SW480 (cell line): Measurements from ENCODE around the gene NCK1.

Experiments
- DNase-seq: peaks from one replicate; pipeline ENCODE4 v3.0.0-alpha.2; 2016; ENCODE audit warnings: low spot score

Gene NCK1

DNA sequence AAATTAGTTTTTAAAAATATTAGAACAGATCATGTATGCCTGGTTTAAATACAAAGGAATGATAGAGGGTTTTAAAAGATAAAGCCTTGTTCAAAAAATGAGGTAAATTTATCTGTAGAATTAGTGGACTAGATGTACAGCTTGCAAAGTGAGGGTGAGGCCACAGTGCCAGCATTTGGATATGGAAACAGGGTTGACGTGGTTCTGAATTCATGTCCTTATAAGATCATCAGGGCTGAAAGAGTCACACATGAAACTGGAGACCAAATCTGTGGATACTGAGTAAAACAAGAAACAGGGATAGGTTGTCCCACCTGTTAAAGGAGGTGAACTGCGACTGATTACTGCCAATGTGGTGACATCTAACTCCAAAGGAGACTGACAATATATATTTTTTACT, 46.3 kb downstream of the NCK1 start:
- DNase-seq = no peak

DNA sequence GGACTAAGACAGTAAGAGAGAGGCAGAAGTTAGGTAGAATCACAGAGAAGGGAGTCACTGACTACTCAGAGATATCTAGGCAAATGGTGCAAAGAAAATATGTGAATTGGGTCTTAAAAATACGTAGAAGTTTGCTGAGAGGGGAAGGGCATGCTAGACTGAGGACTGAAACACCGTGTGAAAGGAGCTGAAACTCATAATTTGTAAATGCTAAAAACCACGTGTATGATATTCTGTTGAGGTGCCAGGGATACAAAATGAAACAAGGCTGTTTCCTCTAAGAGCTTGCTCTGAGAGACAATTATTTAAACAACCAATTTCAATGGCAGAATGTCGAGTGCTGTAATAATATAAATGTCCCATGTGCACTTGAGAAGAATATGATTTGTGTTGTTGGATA, 47.2 kb downstream of the NCK1 start:
- DNase-seq = no peak

DNA sequence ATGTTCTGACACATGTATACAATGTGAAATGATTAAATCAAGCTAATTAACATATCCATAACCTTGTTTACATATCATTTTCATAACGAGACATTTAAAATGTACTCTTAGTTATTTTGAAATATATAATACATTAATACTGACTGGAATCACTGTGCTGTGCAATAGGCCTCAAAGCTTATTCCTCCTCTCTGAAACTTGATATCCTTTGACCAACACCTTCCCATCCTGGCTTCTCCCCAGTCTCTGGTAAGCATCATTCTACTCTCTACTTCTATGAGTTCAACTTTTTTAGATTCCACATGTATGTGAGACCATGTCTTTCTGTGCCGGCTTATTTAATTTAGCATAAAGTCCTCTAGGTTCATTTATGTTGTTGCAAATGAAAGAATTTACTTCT, 48.7 kb downstream of the NCK1 start:
- no peak for DNase-seq

DNA sequence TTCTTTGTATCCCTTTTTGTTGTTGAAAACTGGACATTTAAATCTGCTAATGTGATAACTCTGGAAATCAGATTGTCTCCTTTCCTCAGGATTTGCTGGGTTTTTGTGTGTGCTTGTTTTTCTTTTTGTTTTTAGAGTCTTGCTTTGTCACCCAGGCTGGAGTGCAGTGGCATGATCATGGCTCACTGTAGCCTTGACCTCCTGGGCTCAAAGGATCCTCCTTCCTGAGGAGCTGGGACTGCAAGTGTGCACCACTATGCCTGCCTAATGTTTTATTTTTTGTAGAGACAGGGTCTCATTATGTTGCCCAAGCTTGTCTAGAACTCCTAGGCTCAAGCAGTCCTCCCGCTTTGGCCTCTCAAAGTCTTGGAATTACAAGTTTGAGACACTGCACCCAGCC, 51.2 kb downstream of the NCK1 start:
- DNase-seq = no peak

DNA sequence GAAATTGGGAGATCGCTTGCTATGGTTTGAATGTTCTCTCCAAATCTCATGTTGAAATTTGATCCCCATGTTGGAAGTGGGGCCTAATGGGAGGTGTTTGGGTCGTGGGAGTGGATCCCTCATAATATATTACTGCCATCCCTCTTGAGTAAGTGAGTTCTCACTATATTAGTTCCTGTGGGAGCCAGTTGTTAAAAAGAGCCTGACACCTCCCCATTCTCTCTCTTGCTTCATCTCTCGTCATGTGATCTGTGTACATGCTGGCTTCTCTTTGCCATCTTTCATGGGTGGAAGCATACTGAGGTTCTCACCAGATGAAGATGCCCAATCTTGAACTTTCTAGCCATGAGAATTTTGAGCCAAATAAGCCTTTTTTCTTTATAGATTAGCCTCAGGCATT, 52.7 kb downstream of the NCK1 start:
- DNase-seq = no peak

DNA sequence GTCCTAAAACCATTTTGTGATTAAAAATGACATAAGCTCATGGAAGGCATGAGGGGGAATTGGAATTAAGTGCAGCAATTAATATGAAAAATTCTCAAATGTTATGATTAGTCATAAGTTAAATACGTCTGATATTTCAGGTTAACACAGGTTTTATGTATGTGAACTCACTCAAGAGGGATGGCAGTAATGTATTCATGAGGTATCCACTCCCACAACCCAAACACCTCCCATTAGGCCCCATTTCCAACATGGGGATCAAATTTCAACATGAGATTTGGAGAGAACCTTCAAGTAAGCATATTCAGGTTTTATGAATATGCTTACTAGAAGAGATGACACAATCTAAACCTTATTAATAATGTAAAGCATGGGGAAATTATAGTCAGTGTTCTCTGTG, 54.2 kb downstream of the NCK1 start:
- DNase-seq = no peak

DNA sequence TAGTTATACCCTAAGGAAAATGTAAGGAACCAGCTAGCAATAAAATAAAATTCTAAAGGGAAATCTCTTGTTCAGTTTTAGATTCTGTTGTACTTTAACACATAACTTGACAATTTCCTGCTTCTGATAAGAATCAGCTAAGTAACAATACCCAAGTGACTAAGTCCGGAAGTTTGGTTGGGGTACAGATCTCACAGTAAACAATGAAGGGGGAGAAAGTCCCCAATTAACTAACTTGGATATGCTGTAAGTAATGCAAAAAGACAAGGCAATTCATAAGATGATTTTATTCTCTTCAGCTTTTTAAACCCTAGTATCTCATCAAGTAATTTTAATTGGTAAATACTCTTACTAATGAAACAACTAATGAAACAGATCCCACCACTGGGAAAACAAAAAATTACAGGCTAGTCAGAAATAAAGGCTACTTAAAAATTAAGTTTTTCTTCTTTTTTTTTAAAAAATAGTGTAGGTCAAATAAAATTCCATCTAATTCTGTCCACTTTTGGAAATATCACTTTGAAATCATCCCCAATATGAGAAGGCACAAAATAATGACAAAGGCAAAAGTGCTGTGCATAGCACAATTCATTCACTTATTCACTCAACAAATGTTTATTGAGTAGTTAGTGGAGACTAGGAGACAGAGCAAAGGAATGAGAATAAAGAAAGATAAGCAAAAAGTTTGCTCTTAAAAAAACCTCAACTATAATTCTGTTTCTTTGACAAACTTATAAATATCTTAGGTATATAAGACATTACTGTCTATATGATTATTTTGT, 58.0 kb downstream of the NCK1 start:
- DNase-seq = no peak

DNA sequence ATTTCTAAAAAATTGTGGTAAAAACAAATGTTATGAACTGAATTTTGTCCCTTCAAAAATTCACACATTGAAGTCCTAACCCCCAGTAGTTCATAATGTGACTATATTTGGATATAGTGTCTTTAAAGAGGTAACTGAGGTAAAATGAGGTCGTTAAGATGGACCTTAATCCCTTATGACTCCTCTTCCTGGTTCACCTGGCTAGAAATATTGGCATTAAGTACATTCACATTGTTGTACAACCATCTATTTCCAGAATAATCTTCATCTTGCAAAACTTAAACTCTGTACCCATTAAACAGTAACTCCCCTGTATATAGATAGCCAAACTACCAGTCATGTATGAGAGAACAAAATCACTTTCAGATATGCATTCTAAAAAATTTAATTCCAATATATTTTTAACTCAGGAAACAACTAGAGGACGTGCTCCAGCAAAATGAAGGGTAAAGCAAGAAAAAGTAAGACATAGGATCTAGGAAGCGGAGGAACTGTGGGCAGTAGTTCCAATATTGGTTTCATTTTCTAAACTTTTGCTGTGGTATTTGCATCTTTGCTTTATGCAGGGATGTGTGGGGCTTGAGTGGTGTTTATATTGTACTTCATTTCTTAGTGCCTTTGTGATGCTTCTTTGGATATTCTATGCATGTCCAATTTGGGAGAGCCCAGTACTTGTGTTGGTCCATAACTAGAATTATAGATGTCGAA, 59.0 kb downstream of the NCK1 start:
- no peak for DNase-seq

DNA sequence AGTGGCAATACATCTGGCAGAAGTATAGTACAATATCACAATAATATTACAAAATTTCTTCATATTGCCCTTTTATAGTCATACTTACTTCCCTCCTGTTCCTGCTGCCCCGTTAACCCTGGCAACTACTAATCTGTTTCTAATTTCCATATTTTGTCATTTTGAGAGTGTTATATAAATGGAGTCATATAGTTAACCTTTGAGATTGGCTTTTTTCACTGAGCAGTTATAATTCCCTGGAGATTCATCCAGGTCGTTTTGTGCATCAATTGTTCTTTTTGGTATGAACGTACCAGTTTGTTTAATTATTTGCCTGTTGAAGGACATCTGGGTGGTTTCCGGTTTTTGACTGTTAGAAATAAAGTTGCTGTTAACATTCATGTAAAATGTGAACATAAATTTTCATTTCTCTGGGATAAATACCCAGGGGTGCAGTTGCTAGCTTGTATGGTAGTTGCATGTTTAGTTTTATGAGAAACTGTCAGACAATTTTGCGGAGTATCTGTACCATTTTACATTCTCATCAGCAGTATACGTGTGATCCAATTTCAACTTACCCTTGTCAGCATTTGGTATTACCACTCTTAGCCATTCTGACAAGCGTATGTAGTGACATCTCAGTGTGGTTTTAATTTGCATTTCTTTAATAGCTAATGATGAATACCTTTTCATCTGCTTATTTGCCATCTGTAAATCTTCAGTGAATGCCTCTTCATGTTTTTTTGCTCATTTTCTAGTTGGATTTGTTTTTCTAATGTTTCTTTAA, 63.6 kb downstream of the NCK1 start:
- DNase-seq = no peak

DNA sequence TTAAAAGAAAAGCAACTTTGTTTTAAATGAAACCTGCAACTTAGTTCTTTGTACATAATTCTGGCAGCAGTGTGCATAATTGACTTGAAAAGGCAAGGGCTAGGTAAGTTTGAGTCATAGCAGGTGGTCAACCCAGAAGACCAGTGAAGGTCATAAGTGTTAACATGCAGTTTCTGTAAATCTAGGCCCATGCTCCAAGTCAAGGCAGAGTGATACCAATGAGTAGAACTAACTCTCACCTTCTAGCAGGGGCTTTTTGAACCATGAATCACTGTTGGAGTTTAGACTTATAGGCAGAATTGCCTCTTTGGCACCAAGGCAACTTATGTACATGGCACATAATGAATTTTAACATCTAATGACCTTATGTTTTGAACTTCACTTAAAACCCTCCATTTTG, 66.2 kb downstream of the NCK1 start:
- DNase-seq = no peak

DNA sequence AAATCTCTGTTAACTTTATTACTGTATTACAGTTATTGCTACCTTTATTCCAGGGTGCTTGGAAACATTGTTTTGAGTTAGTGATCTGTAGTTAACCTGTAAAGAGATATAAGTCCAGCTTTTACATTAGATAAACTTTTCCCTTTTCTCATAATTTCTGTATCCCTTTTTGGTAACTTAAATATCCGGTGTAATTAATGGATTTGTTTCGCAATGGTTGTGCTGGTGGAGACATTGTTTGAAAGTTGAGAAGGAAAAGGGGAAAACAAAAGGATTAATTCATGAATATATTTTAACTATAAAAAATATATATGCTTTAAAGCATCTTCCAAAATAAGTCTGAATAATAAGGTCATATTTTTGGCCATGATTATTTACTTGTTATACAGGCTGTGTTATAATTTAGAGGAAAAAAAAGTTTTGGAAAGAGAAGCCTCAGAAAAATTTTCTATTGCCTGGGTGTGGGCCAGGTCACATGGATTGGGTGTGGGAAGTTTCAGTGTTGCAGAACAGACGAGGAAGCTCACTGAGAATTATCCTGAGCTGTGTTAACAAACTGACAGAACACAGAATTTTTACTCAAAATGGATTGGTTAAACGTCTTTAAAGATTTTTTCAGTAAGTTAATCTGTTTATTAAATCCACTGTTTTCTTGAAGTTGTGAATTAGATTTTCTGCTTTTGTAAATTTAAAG, 68.1 kb downstream of the NCK1 start:
- DNase-seq = peak; percentile 8

DNA sequence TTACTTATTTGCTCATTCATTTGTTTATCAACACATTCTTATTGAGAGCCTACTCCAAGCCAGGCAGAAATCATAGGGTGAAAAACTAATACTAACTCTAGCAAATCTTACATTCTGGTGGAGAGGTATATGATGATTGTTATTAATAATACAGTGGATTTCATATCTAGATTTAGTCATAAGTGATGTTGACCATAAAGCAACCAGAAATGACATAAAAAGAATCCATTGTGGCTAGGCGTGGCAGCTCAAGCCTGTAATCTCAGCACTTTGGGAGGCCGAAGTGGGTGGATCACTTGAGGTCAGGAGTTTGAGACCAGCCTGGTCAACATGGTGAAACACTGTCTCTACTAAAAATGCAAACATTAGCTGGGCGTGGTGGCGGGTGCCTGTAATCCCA, 69.6 kb downstream of the NCK1 start:
- no peak for DNase-seq

DNA sequence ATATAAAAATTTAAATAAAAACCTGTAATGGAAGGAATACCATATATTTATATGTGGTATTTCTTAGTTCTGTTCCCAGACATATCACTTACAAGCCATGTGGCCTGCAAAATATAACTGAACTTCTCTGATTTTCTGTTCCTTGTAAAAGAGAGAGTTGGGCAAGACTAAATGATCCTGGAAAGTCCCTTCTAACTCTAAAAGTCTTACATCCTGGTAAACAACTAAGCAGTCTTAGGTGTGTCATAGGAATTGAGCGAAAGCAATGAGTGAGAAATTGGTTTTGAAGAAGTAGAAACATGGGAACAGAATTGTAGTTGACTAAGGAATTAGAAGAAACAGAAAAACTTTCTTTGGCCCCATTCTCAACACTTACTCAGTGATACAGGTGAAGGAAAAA, 70.5 kb downstream of the NCK1 start:
- no peak for DNase-seq

DNA sequence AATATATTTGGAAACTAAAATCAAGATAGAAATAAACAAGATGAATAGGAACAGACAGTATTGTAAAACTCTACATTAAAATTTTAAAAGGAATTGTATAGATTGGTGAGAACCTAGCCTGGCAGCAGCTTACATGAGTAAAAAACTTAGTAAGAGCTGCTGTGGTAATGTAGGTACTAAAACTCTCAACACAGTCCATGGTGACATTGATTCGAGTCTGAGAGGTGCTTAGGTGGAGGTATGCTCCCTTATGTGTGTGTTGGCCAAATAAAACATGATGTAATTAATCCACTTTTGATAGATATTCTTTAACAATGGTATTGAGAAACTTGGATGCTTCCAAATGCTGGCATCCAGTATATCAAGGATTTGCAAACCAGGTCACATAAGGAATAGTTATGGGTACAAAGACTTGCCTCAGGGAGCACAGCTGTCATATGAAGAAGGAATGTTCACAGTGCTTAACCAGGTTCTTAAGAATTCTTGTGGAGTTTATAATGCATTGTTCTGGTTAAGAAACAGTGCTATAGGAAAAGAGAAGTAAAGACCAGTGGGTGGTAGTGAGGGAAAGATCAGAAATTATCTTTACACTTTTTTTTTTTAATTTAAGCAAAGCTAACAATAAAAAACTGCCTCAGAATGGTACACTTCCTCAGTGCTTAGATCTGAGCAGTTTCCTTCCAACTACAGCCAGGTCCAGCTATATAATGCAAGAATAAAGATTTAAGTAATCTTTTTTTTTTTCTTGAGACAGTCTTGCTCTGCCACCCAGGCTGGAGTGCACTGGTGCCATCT, 71.2 kb downstream of the NCK1 start:
- DNase-seq = no peak

DNA sequence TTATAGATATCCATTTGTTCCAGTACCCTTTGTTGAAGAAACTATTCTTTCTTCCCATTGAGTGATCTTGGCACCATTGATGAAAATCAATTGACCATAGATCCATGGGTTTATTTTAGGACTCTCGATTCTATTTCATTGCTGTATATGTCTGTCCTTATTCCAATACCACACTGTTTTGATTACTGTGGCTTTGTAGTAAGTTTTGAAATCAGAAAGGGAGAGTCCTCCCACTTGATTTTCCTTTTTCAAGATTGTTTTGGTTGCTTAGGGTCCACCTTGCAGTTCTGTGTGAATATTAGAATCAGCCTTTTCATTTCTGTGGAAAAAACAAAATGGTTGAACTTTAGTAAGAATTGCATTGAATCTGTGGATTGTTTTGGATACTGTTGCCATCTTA, 75.2 kb downstream of the NCK1 start:
- DNase-seq = no peak

DNA sequence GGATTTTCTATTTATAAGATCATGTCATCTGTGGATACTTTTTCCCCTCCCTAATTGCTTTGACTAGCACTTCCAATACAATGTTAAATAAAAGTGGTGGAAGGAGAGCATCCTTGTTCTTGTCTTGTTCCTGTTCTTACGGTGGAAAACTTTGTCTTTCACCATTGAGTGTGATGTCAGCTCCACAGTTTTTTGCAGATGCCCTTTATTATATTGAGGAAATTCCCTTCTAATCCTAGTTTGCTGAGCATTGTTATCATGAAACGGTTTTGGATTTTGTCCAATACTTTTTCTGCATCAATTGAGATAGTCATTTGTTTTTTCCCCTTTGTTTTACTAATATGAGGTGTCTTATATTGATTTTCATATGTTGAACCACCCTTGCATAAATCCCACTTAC, 75.8 kb downstream of the NCK1 start:
- DNase-seq = no peak

DNA sequence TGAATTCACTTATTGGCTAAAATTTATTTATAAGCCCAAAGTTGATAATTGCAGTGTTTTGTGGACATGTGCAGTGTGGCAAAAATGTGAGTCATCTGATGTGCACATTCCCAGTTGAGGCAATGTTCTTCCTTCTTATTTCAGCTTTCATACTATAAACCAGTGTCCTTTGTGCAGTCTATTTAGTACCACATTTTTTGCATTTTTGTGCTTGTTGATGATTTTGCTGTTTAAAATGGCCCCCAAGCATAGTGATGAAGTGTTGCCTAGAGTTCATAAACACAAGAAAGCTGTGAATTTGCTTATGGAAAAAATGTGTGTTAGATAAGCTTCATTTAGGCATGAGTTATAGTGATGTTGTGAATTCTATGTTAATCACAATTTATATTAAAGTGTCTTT, 76.3 kb downstream of the NCK1 start:
- DNase-seq = no peak

DNA sequence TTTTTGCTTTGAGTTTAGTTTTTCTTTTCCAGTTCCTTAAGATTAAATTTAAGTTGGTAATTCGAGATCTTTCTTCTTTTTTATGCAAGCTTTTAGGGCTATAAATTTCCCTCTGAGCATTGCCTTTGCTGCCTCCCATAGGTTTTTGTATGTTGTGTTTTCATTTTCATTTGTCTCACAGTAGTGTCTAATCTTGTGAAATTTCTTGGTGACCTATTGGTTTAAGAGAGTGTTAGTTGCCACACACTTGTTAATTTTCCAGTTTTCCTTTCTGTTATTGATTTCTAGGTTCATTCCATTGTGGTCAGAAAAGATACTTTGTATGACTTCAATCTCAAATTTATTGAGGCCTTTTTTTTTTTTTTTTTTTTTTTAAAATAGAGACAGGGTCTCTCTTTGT, 77.5 kb downstream of the NCK1 start:
- DNase-seq = no peak

DNA sequence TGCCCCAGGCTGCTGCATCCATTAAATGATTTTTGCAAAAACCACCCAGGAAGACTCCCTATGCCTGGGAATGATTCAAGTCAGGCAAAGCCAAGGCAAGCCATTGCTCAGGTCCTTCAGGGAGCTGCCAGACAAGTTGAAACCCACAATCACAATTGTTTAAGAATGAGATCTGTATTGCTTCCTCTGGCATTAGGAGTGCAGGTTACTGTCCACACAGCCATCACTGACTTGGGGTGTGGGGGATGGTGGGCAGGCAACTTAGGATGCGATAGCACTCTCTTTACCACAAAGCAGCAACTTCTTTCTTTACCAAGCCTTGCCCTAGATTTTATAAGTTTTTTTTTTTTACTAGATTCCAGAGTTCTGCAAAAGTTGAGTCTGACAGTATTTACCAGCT, 80.8 kb downstream of the NCK1 start:
- no peak for DNase-seq

DNA sequence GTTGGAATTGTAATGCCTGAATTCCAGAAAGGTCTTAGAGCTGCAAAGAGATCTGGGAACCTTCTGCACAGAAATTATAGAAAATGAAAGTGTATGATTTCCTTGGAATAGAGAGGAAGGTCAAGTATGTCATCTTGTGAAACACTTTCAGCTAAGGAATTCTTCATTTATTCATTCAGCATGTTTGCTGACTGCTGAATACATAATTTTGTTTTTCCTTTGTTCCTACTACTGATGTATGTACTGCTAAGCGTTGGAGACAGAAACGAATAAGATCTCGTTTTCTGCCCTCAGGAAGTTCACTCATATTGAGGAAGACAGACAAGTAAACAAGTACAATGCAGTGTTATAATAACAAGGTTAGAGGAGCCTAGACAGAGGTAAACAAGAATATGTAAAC, 81.4 kb downstream of the NCK1 start:
- no peak for DNase-seq

DNA sequence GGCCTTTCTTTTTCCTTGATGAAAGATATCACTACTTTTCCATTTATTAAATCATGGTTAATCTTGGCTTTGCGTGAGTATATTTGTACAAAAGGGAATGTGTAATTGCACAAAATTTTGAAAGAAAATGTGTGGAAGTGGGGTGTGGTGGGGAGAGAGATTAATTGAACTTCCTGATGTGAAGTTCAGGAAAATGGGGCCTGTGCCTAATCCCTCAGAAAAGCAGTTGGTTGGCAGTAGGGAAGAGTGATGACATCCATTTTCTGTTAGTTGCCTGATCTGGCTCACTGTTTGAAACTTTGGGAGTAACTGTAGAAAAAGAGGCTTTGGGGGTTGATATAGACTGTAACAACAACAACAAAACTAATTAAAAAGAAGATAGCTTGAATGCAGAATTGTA, 85.0 kb downstream of the NCK1 start:
- DNase-seq = no peak

DNA sequence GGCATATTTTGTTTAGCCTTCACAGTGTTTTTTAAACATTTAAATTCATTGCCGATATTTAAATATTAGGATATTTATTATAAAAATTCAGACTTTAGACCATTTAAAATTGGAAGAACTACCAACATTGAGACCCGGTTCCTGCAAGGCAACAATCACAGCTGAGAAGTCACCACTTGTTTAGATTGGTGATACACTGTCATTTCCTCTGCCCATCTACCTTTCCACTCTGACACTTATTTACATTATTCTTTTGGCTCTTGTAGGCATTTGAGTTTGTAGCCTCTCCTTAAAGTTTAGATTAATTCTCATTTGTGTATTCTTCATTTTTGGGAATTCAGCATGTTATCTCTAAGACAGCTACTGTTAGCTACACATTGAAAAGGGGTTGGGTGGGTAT, 85.5 kb downstream of the NCK1 start:
- DNase-seq = no peak
